Peyer's patch (tissue), 4 donors: Measurements from ENCODE around the gene TRIML2.

Experiments used
- POLR2A ChIP-seq, 2 donors: fragments of 450-650 bp; IDR thresholded peaks; one replicate each; pipeline ENCODE4 v1.5.1; 2017; ENCODE audit warnings: antibody characterized with exemption in 2 of 2, mild to moderate bottlenecking in 2 of 2, moderate library complexity in 2 of 2
- TF ChIP-seq, protein P1 (sequence below), 6 experiments: fragments of 450-650 bp in 4 of 6; fragments of 200-600 bp in 2 of 6; sonication (generic) in 1 of 6; IDR thresholded peaks; one replicate each; pipeline ENCODE4 v1.5.1; 2017 to 2019; ENCODE audit warnings: antibody characterized with exemption in 6 of 6, mild to moderate bottlenecking in 3 of 6, moderate library complexity in 1 of 6

- TF ChIP-seq, protein P1, sequence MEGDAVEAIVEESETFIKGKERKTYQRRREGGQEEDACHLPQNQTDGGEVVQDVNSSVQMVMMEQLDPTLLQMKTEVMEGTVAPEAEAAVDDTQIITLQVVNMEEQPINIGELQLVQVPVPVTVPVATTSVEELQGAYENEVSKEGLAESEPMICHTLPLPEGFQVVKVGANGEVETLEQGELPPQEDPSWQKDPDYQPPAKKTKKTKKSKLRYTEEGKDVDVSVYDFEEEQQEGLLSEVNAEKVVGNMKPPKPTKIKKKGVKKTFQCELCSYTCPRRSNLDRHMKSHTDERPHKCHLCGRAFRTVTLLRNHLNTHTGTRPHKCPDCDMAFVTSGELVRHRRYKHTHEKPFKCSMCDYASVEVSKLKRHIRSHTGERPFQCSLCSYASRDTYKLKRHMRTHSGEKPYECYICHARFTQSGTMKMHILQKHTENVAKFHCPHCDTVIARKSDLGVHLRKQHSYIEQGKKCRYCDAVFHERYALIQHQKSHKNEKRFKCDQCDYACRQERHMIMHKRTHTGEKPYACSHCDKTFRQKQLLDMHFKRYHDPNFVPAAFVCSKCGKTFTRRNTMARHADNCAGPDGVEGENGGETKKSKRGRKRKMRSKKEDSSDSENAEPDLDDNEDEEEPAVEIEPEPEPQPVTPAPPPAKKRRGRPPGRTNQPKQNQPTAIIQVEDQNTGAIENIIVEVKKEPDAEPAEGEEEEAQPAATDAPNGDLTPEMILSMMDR (IDR thresholded peaks at IDR 0.05), result no peak
- TF ChIP-seq POLR2A (IDR thresholded peaks at IDR 0.05), result no peak
These were observed 30.3 kb upstream of the TRIML2 start for GRCh38 chr4:188139671-188140070.
